ENCODE results near the gene ZNF77. TPM values are rescaled to one million over a fixed set of nuclear protein-coding genes. Genes with fewer than 3 reads are reported as not detected.

Gene ZNF77
- total and polyA plus RNA-seq, 10 of the 15 experiments (the other 5 are each of a cell fraction or from before 2014, with no cell fraction given) = 1.9 to 4.7 (median 3.0) TPM

- Histone ChIP-seq H3K27me3 (replicated peaks in 1 of 2; ENCODE audit: control insufficient read depth in 2 of 2, insufficient read depth in 2 of 2, low read length in 1 of 2) (no peaks in the 10 kb centered on the region; a peak in 2 of 4 replicates), H3K79me2 (ENCODE audit: control insufficient read depth, insufficient read depth, low read length) (no peaks in the 10 kb centered on the region), H4K20me1 (ENCODE audit: control insufficient read depth, insufficient read depth) (no peaks in the 10 kb centered on the region), H3K27ac (ENCODE audit: control insufficient read depth, insufficient read depth) (no peak overlapping the region), H3K4me3 (no peak overlapping the region), H3K9ac (ENCODE audit: control insufficient read depth, insufficient read depth, low read length) (no peak overlapping the region), H3K4me2 (ENCODE audit: control insufficient read depth, insufficient read depth) (no peak overlapping the region), H3K9me3 (replicated peaks; ENCODE audit: control insufficient read depth, insufficient read depth, low read length) (no peaks in the 10 kb centered on the region), H3K4me1 (ENCODE audit: control insufficient read depth, insufficient read depth, low read length) (peaks cover 9% of the 10 kb centered on the region; the same call in 1 of the 2 replicates), H3K36me3 (ENCODE audit: control insufficient read depth in 2 of 2, insufficient read depth in 2 of 2, low read length in 1 of 2) (no peaks in the 10 kb centered on the region), H2AFZ (ENCODE audit: control insufficient read depth, low read depth, low read length) (no peak overlapping the region)
- POLR2A ChIA-PET = no interaction called here
- WGBS (ENCODE audit: insufficient coverage, insufficient replicate concordance, low lambda C conversion rate, missing lambda C conversion rate) = 36% methylated on average over 9 of the region's 10 CpGs
- in situ Hi-C loops (cut with MboI) = no loop called here
- ATAC-seq = no peak
- TF ChIP-seq IRF5 (IDR thresholded peaks at IDR 0.05; ENCODE audit: borderline replicate concordance) = no peak
- RAD21 ChIA-PET (ENCODE audit: unreplicated experiment) = no interaction called here
- CTCF ChIA-PET = no interaction called here
- no peak for DNase-seq (ENCODE audit: low read depth, low spot score)
- intact Hi-C loops (cut with micrococcal nuclease; ENCODE audit: unreplicated experiment) = no loop called here
- SMC1A ChIA-PET (ENCODE audit: uncharacterized antibody, unreplicated experiment) = no interaction called here
- FAIRE-seq = no peak
- no TSS peak for BruUV-seq (replicated peaks)
These were observed 38.2 kb upstream of the ZNF77 start for GRCh38 chr19:2982983-2983350.

- H3K79me2 ChIP-seq (ENCODE audit: control insufficient read depth, insufficient read depth, low read length) = no peaks in the 10 kb centered on the region
- ChIA-PET RAD21 (ENCODE audit: unreplicated experiment) (no interaction called here), POLR2A (interaction anchor here (0.7 kb wide), 1 partner anchor 389 kb away, joined by 3 read pairs; no protein-coding TSS in a partner anchor), CTCF (no interaction called here), SMC1A (ENCODE audit: uncharacterized antibody, unreplicated experiment) (interaction anchor here (1.5 kb wide), 1 partner anchor 53 kb away, joined by 3 read pairs; no protein-coding TSS in a partner anchor)
- H3K4me1 ChIP-seq (ENCODE audit: control insufficient read depth, insufficient read depth, low read length) = peaks cover 11% of the 10 kb centered on the region; the same call in 1 of the 2 replicates
- WGBS (ENCODE audit: insufficient coverage, insufficient replicate concordance, low lambda C conversion rate, missing lambda C conversion rate) = 47% methylated on average over 8 of the region's 8 CpGs
- H3K4me2 ChIP-seq (ENCODE audit: control insufficient read depth, insufficient read depth) = no peak overlapping the region
- no peak for TF ChIP-seq ATF2 (IDR thresholded peaks at IDR 0.05; ENCODE audit: low read length)
- no peak for TF ChIP-seq STAT3 (IDR thresholded peaks at IDR 0.05; ENCODE audit: low read depth, low read length)
- TF ChIP-seq MEF2A (IDR thresholded peaks at IDR 0.05; ENCODE audit: insufficient read depth, low read depth, low read length) = no peak
- no peak for TF ChIP-seq E4F1 (IDR thresholded peaks at IDR 0.05; ENCODE audit: borderline replicate concordance, partially characterized antibody)
- no peak for TF ChIP-seq ZBED1 (IDR thresholded peaks at IDR 0.05; ENCODE audit: borderline replicate concordance)
- in situ Hi-C loops (cut with MboI) (no loop called here), intact Hi-C loops (cut with micrococcal nuclease; ENCODE audit: unreplicated experiment) (no loop called here)
- no peaks in the 10 kb centered on the region for H3K9me3 ChIP-seq (replicated peaks; ENCODE audit: control insufficient read depth, insufficient read depth, low read length)
- no peak for ATAC-seq
- no peak for DNase-seq (ENCODE audit: low read depth, low spot score)
- H3K27ac ChIP-seq (ENCODE audit: control insufficient read depth, insufficient read depth) = no peak overlapping the region
- no peaks in the 10 kb centered on the region for H4K20me1 ChIP-seq (ENCODE audit: control insufficient read depth, insufficient read depth)
- no peak overlapping the region for H2AFZ ChIP-seq (ENCODE audit: control insufficient read depth, low read depth, low read length)
- H3K36me3 ChIP-seq (ENCODE audit: control insufficient read depth in 2 of 2, insufficient read depth in 2 of 2, low read length in 1 of 2) = no peaks in the 10 kb centered on the region
- no peak overlapping the region for H3K4me3 ChIP-seq
- H3K27me3 ChIP-seq (replicated peaks in 1 of 2; ENCODE audit: control insufficient read depth in 2 of 2, insufficient read depth in 2 of 2, low read length in 1 of 2) = no peaks in the 10 kb centered on the region; a peak in 2 of 4 replicates
- no peak overlapping the region for H3K9ac ChIP-seq (ENCODE audit: control insufficient read depth, insufficient read depth, low read length)
- no TSS peak for BruUV-seq (replicated peaks)
- FAIRE-seq = no peak
These were observed 37.8 kb upstream of the ZNF77 start for GRCh38 chr19:2982561-2982960.

All from GM12878 (cell line).